Measurements from ENCODE around the gene MAP3K19. TPM values are rescaled to one million over a fixed set of nuclear protein-coding genes. Genes with fewer than 3 reads are reported as not detected.

The MAP3K19 gene
- total and polyA plus RNA-seq, 2 of the 8 experiments (the other 6 are each of a cell fraction or from before 2014, with no cell fraction given), result not detected

- peaks cover 0 to 9% of the 10 kb centered on the region in 2 experiments for H4K20me1 ChIP-seq (replicated peaks in 1 of 2; ENCODE audit: control insufficient read depth in 1 of 2, insufficient read depth in 2 of 2, low read length in 2 of 2)
- FAIRE-seq, result no peak
Measured at GRCh38 chr2:134952608-134953007, 94.6 kb downstream of the MAP3K19 start.

More at GRCh38 chr2:134952608-134953007, 94.6 kb downstream of the MAP3K19 start:
- Histone ChIP-seq H3K4me2 (ENCODE audit: insufficient read depth in 1 of 2, low read depth in 2 of 2, low read length in 2 of 2) (no peak overlapping the region), H4K91ac (replicated peaks; ENCODE audit: insufficient read length, low read length) (no peak overlapping the region), H2BK12ac (ENCODE audit: low read depth, low read length) (no peak overlapping the region), H4K5ac (ENCODE audit: insufficient read length, low read depth, low read length) (no peak overlapping the region), H3K4me3 (ENCODE audit: extremely low read depth in 1 of 4, insufficient read depth in 2 of 4, low read depth in 3 of 4, low read length in 4 of 4) (no peak overlapping the region), H3K27ac (ENCODE audit: low read depth, low read length) (no peak overlapping the region), H3K79me1 (ENCODE audit: low read depth, low read length) (peaks cover 7% of the 10 kb centered on the region; the same call in 1 of the 2 replicates), H2BK20ac (ENCODE audit: low read length) (no peak overlapping the region), H3K9ac (replicated peaks in 1 of 4; ENCODE audit: extremely low read depth in 1 of 4, low read depth in 3 of 4, low read length in 3 of 4) (no peak overlapping the region), H2BK120ac (replicated peaks; ENCODE audit: low read depth, low read length) (no peak overlapping the region), H2BK15ac (ENCODE audit: low read length) (no peak overlapping the region), H3K23me2 (ENCODE audit: low read depth, low read length) (no peaks in the 10 kb centered on the region), H3K23ac (ENCODE audit: insufficient read length) (no peak overlapping the region), H3K4ac (replicated peaks; ENCODE audit: insufficient read length, low read depth, low read length) (no peak overlapping the region), H3K79me2 (ENCODE audit: control insufficient read depth in 1 of 2, insufficient read depth in 2 of 2, low read length in 2 of 2) (peaks cover 0 to 5% of the 10 kb centered on the region in 2 experiments; a peak in 1 of 4 replicates), H2AK5ac (ENCODE audit: low read depth, low read length) (no peak overlapping the region), H2AFZ (ENCODE audit: low read length) (no peak overlapping the region), H2BK5ac (ENCODE audit: low read depth, low read length) (no peak overlapping the region), H3K36me3 (ENCODE audit: control insufficient read depth in 2 of 4, insufficient read depth in 4 of 4, low read length in 3 of 4) (peaks cover 14 to 86% (median 45%) of the 10 kb centered on the region in 4 experiments), H4K8ac (ENCODE audit: extremely low read depth, insufficient read depth, low read length) (no peak overlapping the region), H3K27me3 (replicated peaks in 1 of 4; ENCODE audit: control insufficient read depth in 3 of 4, extremely low read depth in 1 of 4, insufficient read depth in 3 of 4, low read length in 3 of 4) (no peaks in the 10 kb centered on the region), H3K4me1 (replicated peaks in 1 of 4; ENCODE audit: control insufficient read depth in 3 of 4, insufficient read depth in 4 of 4, low read length in 3 of 4) (no peaks in the 10 kb centered on the region), H3K14ac (ENCODE audit: insufficient read length) (no peak overlapping the region), H3K18ac (ENCODE audit: extremely low read depth, low read length) (no peak overlapping the region), H3K9me3 (ENCODE audit: insufficient read depth in 2 of 2, low read depth in 1 of 2, low read length in 1 of 2) (no peaks in the 10 kb centered on the region), H3K56ac (replicated peaks; ENCODE audit: insufficient read length, low read depth, low read length) (no peak overlapping the region)
- no peak for DNase-seq (ENCODE audit: low read depth in 1 of 2, low spot score in 2 of 2)
- WGBS, 2 experiments (ENCODE audit: extremely low coverage in 1 of 2, insufficient coverage in 1 of 2, insufficient read length in 1 of 2, insufficient replicate concordance in 2 of 2, low coverage in 1 of 2, low lambda C conversion rate in 2 of 2, missing lambda C conversion rate in 1 of 2), result 88% methylated on average over 3 of the region's 3 CpGs; no CpG with 5 or more reads in 1 of the 2 experiments
- ChIA-PET CTCF (ENCODE audit: partially characterized antibody) (no interaction called here), POLR2A (ENCODE audit: partially characterized antibody) (no interaction called here)
- TF ChIP-seq HDAC2 (IDR thresholded peaks at IDR 0.05; ENCODE audit: borderline replicate concordance in 1 of 2, low read depth in 2 of 2, low read length in 2 of 2), result no peak

Data from H1 (cell line).